Tibial nerve (tissue), 4 donors: ENCODE measurements around the gene DEGS2.

ENCODE experiments used
- CTCF ChIP-seq, 5 experiments: fragments of 200-600 bp in 3 of 5; fragments of 450-650 bp in 2 of 5; sonication (generic) in 3 of 5; IDR thresholded peaks; one replicate each; pipeline ENCODE4 v1.5.1; 2016 to 2019; ENCODE audit warnings: antibody characterized with exemption in 5 of 5, mild to moderate bottlenecking in 3 of 5, moderate library complexity in 2 of 5
- EP300 ChIP-seq, 2 donors: sonication (generic); formaldehyde crosslinking; IDR thresholded peaks; one replicate each; pipeline ENCODE4 v1.6.1; 2017; ENCODE audit warnings: antibody characterized with exemption in 2 of 2, mild to moderate bottlenecking in 1 of 2

- no peak for TF ChIP-seq CTCF (IDR thresholded peaks at IDR 0.05)
- TF ChIP-seq EP300 (IDR thresholded peaks at IDR 0.05) = no peak
Observed at GRCh38 chr14:100159094-100159864, at the start of gene DEGS2.
